HepG2 (cell line): ENCODE data around the gene CDC42SE2. TPM values are rescaled to one million over a fixed set of nuclear protein-coding genes. Genes with fewer than 3 reads are reported as not detected.

Experiments used
- ATAC-seq: fragments of 200-7000 bp; cut with Tn5 transposase; 3 replicates; pipeline ENCODE4 v1.9.1; 2020; ENCODE audit warnings: mild to moderate bottlenecking, moderate library complexity
- BruUV-seq: library from RNA; stranded (reverse); fragments of 400-500 nt; replicated peaks from 2 replicates; lab custom pipeline; 2021; lab: Mats Ljungman, UMichigan
- CTCF ChIA-PET: fragments of 300-600 bp; formaldehyde crosslinking; extraction: SDS; loops from one replicate; lab custom pipeline; 2021; ENCODE audit warnings: low total read pairs, inconsistent platforms, low intra/inter-chr PET ratio; lab: Yijun Ruan, JAX
- POLR2A ChIA-PET: fragments of 350-600 bp; sonication (Branson Sonifier 250); formaldehyde crosslinking; loops from one replicate; lab custom pipeline; 2020; ENCODE audit warnings: antibody characterized with exemption, inconsistent platforms; lab: Yijun Ruan, JAX
- DNase-seq: peaks from one replicate; pipeline ENCODE4 v3.0.0-alpha.2; 2015; ENCODE audit warnings: low spot score
- FAIRE-seq: peaks from 3 replicates; lab custom pipeline; 2011; peaks lifted over from hg19 to GRCh38; lab: Jason Lieb, UNC
- H2AFZ ChIP-seq: one replicate; pipeline ENCODE4 v1.6.1; 2011; ENCODE audit warnings: low read length, inconsistent platforms
- H3K27ac ChIP-seq: fragments of 300-600 bp; 3 replicates; pipeline ENCODE4 v1.8.0; 2011; ENCODE audit warnings: mixed run types, mild to moderate bottlenecking, mixed read lengths, low read length, inconsistent platforms; ENCODE audit not compliant: insufficient read depth; ENCODE audit errors: extremely low read length
- H3K27me3 ChIP-seq, 2 experiments: fragments of 200-600 bp in 1 of 2; 2 replicates in 1 of 2; 3 replicates in 1 of 2; pipeline versions ENCODE4 v1.6.0 to v1.8.0; 2011; ENCODE audit warnings: low read length in 2 of 2, mild to moderate bottlenecking in 2 of 2, moderate library complexity in 2 of 2, inconsistent platforms in 1 of 2; ENCODE audit not compliant: insufficient read depth in 2 of 2, control insufficient read depth in 1 of 2
- H3K36me3 ChIP-seq, 2 experiments: fragments of 200-600 bp in 1 of 2; replicated peaks in 1 of 2; 2 replicates in 1 of 2; 3 replicates in 1 of 2; pipeline versions ENCODE4 v1.5.1 to v1.8.0; 2011; ENCODE audit warnings: low read length in 2 of 2, inconsistent platforms in 1 of 2; ENCODE audit not compliant: insufficient read depth in 2 of 2, control insufficient read depth in 1 of 2
- H3K4me1 ChIP-seq: 2 replicates; pipeline ENCODE4 v1.5.1; 2012; ENCODE audit warnings: low read length, inconsistent platforms; ENCODE audit not compliant: insufficient read depth
- H3K4me2 ChIP-seq: 2 replicates; pipeline ENCODE4 v1.6.0; 2011; ENCODE audit warnings: low read depth, low read length, inconsistent platforms
- H3K4me3 ChIP-seq, 3 experiments: fragments of 200-600 bp in 1 of 3; sonication (generic), shearing (Covaris generic) in 1 of 3; replicated peaks in 1 of 3; 2 replicates each; pipeline ENCODE4 v1.5.1; 2011 to 2016; ENCODE audit warnings: low read length in 3 of 3, inconsistent platforms in 2 of 3, low read depth in 2 of 3, mild to moderate bottlenecking in 2 of 3, control low read depth in 1 of 3, mixed read lengths in 1 of 3; ENCODE audit not compliant: insufficient read depth in 1 of 3
- H3K79me2 ChIP-seq: one replicate; pipeline ENCODE4 v1.6.1; 2011; ENCODE audit warnings: low read length, inconsistent platforms; ENCODE audit not compliant: insufficient read depth
- H3K9ac ChIP-seq: 2 replicates; pipeline ENCODE4 v1.6.0; 2011; ENCODE audit warnings: mild to moderate bottlenecking, low read depth, low read length, inconsistent platforms; ENCODE audit not compliant: insufficient read depth
- H3K9me3 ChIP-seq: 2 replicates; pipeline ENCODE4 v1.5.1; 2012; ENCODE audit warnings: mild to moderate bottlenecking, low read length
- H4K20me1 ChIP-seq: 2 replicates; pipeline ENCODE4 v1.6.0; 2011; ENCODE audit warnings: inconsistent platforms, mild to moderate bottlenecking, low read length, moderate library complexity; ENCODE audit not compliant: insufficient read depth
- ATF7 ChIP-seq, 2 experiments: fragments of 450-650 bp in 1 of 2; sonication (generic) in 1 of 2; formaldehyde crosslinking in 1 of 2; IDR thresholded peaks; 2 replicates each; pipeline versions ENCODE4 v1.4.0 to v1.6.1; 2016 to 2020; ENCODE audit warnings: antibody characterized with exemption in 1 of 2, mild to moderate bottlenecking in 1 of 2, missing genetic modification reagents in 1 of 2
- CENPT ChIP-seq: sonication (generic); formaldehyde crosslinking; IDR thresholded peaks from 2 replicates; pipeline ENCODE4 v1.8.0; 2022; ENCODE audit warnings: low read depth, mild to moderate bottlenecking, moderate library complexity, missing genetic modification reagents
- GATA4 ChIP-seq: sonication (generic); IDR thresholded peaks from 2 replicates; pipeline ENCODE4 v1.6.1; 2016; ENCODE audit warnings: antibody characterized with exemption, low read depth, borderline replicate concordance
- MXI1 ChIP-seq: IDR thresholded peaks from 3 replicates; pipeline ENCODE4 v1.6.1; 2012; ENCODE audit warnings: low read depth, low read length, inconsistent platforms, borderline replicate concordance
- NCOA2 ChIP-seq: sonication (generic); formaldehyde crosslinking; IDR thresholded peaks from 2 replicates; pipeline ENCODE4 v1.8.0; 2022; ENCODE audit warnings: inconsistent platforms
- PHB2 ChIP-seq: fragments of 450-650 bp; IDR thresholded peaks from 2 replicates; pipeline ENCODE4 v1.6.1; 2018; ENCODE audit not compliant: partially characterized antibody
- ZBTB40 ChIP-seq, 2 experiments: fragments of 450-650 bp in 1 of 2; sonication (generic) in 1 of 2; formaldehyde crosslinking in 1 of 2; IDR thresholded peaks; 2 replicates each; pipeline versions ENCODE4 v1.6.1 to v1.8.0; 2016 to 2022; ENCODE audit warnings: antibody characterized with exemption in 1 of 2, mild to moderate bottlenecking in 1 of 2, missing genetic modification reagents in 1 of 2
- ZNF30 ChIP-seq: sonication (generic); formaldehyde crosslinking; IDR thresholded peaks from 2 replicates; pipeline ENCODE4 v1.5.0; 2020; ENCODE audit warnings: mild to moderate bottlenecking, missing genetic modification reagents
- ZNF792 ChIP-seq: IDR thresholded peaks from 2 replicates; pipeline ENCODE4 v1.6.1; 2016
- WGBS: methylation state at CpG from one replicate; pipeline ENCODE4 v1.1.6; 2017; ENCODE audit warnings: low lambda C conversion rate; 5-methylcytosine and 5-hydroxymethylcytosine counted together
- in situ Hi-C: cut with HindIII; loops from 2 replicates; pipeline ENCODE4 v1.10.0; 2017; ENCODE audit warnings: low pct_unique_long_range_greater_than_20kb; ENCODE audit not compliant: extremely low pct_ligation_motif_present
- intact Hi-C: fragments of 100-400 bp; cut with micrococcal nuclease; formaldehyde crosslinking; loops from one replicate; pipeline ENCODE4 v1.10.0; 2022; ENCODE audit not compliant: unreplicated experiment
- polyA plus RNA-seq, 8 experiments: library from polyadenylated mRNA; depleted of rRNA in 3 of 8; stranded (reverse) in 7 of 8; unstranded in 1 of 8; fragments of >200 nt; fragmentation: Illumina TruSeq in 4 of 8; extraction: Trizol in 4 of 8; gene quantifications; 2 replicates each; pipeline versions ENCODE4 v1.2.1 to v1.2.3, GENCODE V29; 2011 to 2016; ENCODE audit warnings: low read depth in 4 of 8, missing spikeins in 1 of 8, mixed read lengths in 1 of 8; ENCODE audit not compliant: insufficient read depth in 1 of 8
- total RNA-seq, 5 experiments: library from RNA; depleted of rRNA; stranded (reverse); fragments of >200 nt; fragmentation: Illumina TruSeq; extraction: Trizol; gene quantifications; 2 replicates each; pipeline ENCODE4 v1.2.3, GENCODE V29; 2016; ENCODE audit warnings: low read depth in 1 of 5

CDC42SE2 gene
- total and polyA plus RNA-seq, 2 of the 13 experiments (the other 11 are each of a cell fraction or from before 2014, with no cell fraction given) = 19.6 to 25.0 TPM

- Histone ChIP-seq H3K9ac (no peak overlapping the region), H3K4me3 (no peak overlapping the region), H3K27ac (no peak overlapping the region), H4K20me1 (no peaks in the 10 kb centered on the region), H3K4me2 (no peak overlapping the region), H3K9me3 (no peaks in the 10 kb centered on the region), H3K79me2 (peaks cover 61% of the 10 kb centered on the region), H2AFZ (no peak overlapping the region), H3K36me3 (peaks cover 2 to 8% of the 10 kb centered on the region in 2 experiments; a peak in 3 of 5 replicates), H3K4me1 (peaks cover 29% of the 10 kb centered on the region), H3K27me3 (no peaks in the 10 kb centered on the region)
- FAIRE-seq = no peak
- no TSS peak for BruUV-seq
- WGBS = 96% methylated on average over 2 of the region's 2 CpGs
- ChIA-PET POLR2A (no interaction called here), CTCF (no interaction called here)
- intact Hi-C loops (no loop called here), in situ Hi-C loops (no loop called here)
- DNase-seq = no peak
- no peak for ATAC-seq
- TF ChIP-seq ZNF30 (CRISPR knock-in tag) = no peak
- TF ChIP-seq MXI1 = no peak
- peak; percentile 87 for TF ChIP-seq ATF7 (IDR thresholded peaks at IDR 0.05)
- no peak for TF ChIP-seq ATF7 (CRISPR knock-in tag; IDR thresholded peaks at IDR 0.05)
- no peak for TF ChIP-seq ZBTB40 (IDR thresholded peaks at IDR 0.05)
- no peak for TF ChIP-seq ZBTB40 (CRISPR knock-in tag; IDR thresholded peaks at IDR 0.05)
- TF ChIP-seq GATA4 = no peak
- no peak for TF ChIP-seq ZNF792 (CRISPR knock-in tag)
- TF ChIP-seq NCOA2 (CRISPR knock-in tag) = no peak
- TF ChIP-seq PHB2 = no peak
- no peak for TF ChIP-seq CENPT (CRISPR knock-in tag)
Measured at GRCh38 chr5:131316822-131317221, 53.0 kb downstream of the CDC42SE2 start.
